HG03457 (cell line): ENCODE measurements around the gene SSNA1.

Experiments
- ATAC-seq: cut with Tn5 transposase; IDR thresholded peaks from one replicate; pipeline ENCODE4 v1.9.1; 2021; ENCODE audit warnings: moderate number of reproducible peaks; ENCODE audit not compliant: unreplicated experiment

The SSNA1 gene

GRCh38 chr9:137188490-137189296 lies at the start of gene SSNA1, which contains the start of gene ANAPC2:
TSS of gene SSNA1 (plus strand) at chr9:137188676. CDS start at chr9:137188727, 51 bp downstream.
TSS of gene ANAPC2 (minus strand) at chr9:137188560. CDS start at chr9:137188532, 28 bp downstream.
- peak; percentile 55 for ATAC-seq

- ATAC-seq = no peak
These were observed 49.6 kb upstream of the SSNA1 start, which contains the start of gene GRIN1 for GRCh38 chr9:137138722-137139467. TSS of gene GRIN1 (plus strand) at chr9:137139154. CDS start at chr9:137139487, 333 bp downstream.

- ATAC-seq = no peak
These were observed 48.9 kb upstream of the SSNA1 start for GRCh38 chr9:137139468-137140150.

GRCh38 chr9:137140151-137141012 lies 48.1 kb upstream of the SSNA1 start:
- ATAC-seq = no peak

- no peak for ATAC-seq
These were observed 47.2 kb upstream of the SSNA1 start for GRCh38 chr9:137141050-137141810.

GRCh38 chr9:137141976-137142936 lies 46.2 kb upstream of the SSNA1 start:
- ATAC-seq = no peak

- ATAC-seq = no peak
These were observed 45.0 kb upstream of the SSNA1 start for GRCh38 chr9:137143459-137143858.

GRCh38 chr9:137145731-137146526 lies 42.5 kb upstream of the SSNA1 start:
- no peak for ATAC-seq

GRCh38 chr9:137146527-137146918 lies 42.0 kb upstream of the SSNA1 start:
- no peak for ATAC-seq

GRCh38 chr9:137147091-137147792 lies 41.2 kb upstream of the SSNA1 start:
- ATAC-seq = no peak

- no peak for ATAC-seq
These were observed 40.7 kb upstream of the SSNA1 start for GRCh38 chr9:137147793-137148160.

GRCh38 chr9:137148242-137148641 lies 40.2 kb upstream of the SSNA1 start:
- no peak for ATAC-seq

- ATAC-seq = no peak
These were observed 39.8 kb upstream of the SSNA1 start for GRCh38 chr9:137148661-137149060.

- ATAC-seq = no peak
These were observed 39.1 kb upstream of the SSNA1 start for GRCh38 chr9:137149363-137149762.

GRCh38 chr9:137149942-137150616 lies 38.4 kb upstream of the SSNA1 start:
- no peak for ATAC-seq

- ATAC-seq = no peak
These were observed 37.6 kb upstream of the SSNA1 start for GRCh38 chr9:137150617-137151457.
